HepG2 (cell line): ENCODE measurements around the gene OCLN. TPM values are rescaled to one million over a fixed set of nuclear protein-coding genes. Genes with fewer than 3 reads are reported as not detected.

ENCODE experiments used
- ARHGAP35 ChIP-seq: sonication (generic); formaldehyde crosslinking; IDR thresholded peaks from 2 replicates; pipeline ENCODE4 v1.9.0; 2022; ENCODE audit warnings: mild to moderate bottlenecking, inconsistent platforms, moderate library complexity, missing genetic modification reagents, borderline replicate concordance
- GATAD2A ChIP-seq: IDR thresholded peaks from 2 replicates; pipeline ENCODE4 v1.6.1; 2016
- NFYB ChIP-seq: sonication (generic); formaldehyde crosslinking; IDR thresholded peaks from 2 replicates; pipeline ENCODE4 v1.4.0; 2020; ENCODE audit warnings: missing genetic modification reagents
- PAWR ChIP-seq: sonication (generic); formaldehyde crosslinking; IDR thresholded peaks from 2 replicates; pipeline ENCODE4 v1.4.0; 2020; ENCODE audit warnings: missing genetic modification reagents, mild to moderate bottlenecking, borderline replicate concordance
- SAFB2 ChIP-seq: sonication (generic); formaldehyde crosslinking; IDR thresholded peaks from 2 replicates; pipeline ENCODE4 v1.5.1; 2020; ENCODE audit warnings: missing genetic modification reagents, low read depth, mild to moderate bottlenecking, borderline replicate concordance
- TOE1 ChIP-seq: sonication (generic); formaldehyde crosslinking; IDR thresholded peaks from 2 replicates; pipeline ENCODE4 v1.4.0; 2020; ENCODE audit warnings: mild to moderate bottlenecking, missing genetic modification reagents
- TRAFD1 ChIP-seq: sonication (generic); formaldehyde crosslinking; IDR thresholded peaks from 2 replicates; pipeline ENCODE4 v1.5.1; 2020; ENCODE audit warnings: missing genetic modification reagents, mild to moderate bottlenecking, borderline replicate concordance
- ZBTB7B ChIP-seq: sonication (generic); formaldehyde crosslinking; IDR thresholded peaks from 2 replicates; pipeline ENCODE4 v1.4.0; 2020; ENCODE audit warnings: missing genetic modification reagents
- ZHX1 ChIP-seq: sonication (generic); formaldehyde crosslinking; IDR thresholded peaks from 2 replicates; pipeline ENCODE4 v1.8.1; 2022; ENCODE audit warnings: low read depth, mild to moderate bottlenecking, missing genetic modification reagents
- ZIK1 ChIP-seq: sonication (generic); formaldehyde crosslinking; IDR thresholded peaks from 2 replicates; pipeline ENCODE4 v1.5.0; 2020; ENCODE audit warnings: mild to moderate bottlenecking, low read depth, missing genetic modification reagents, borderline replicate concordance
- ZNF318 ChIP-seq: sonication (generic); formaldehyde crosslinking; IDR thresholded peaks from 2 replicates; pipeline ENCODE4 v1.4.0; 2020; ENCODE audit warnings: mild to moderate bottlenecking, missing genetic modification reagents
- ZSCAN21 ChIP-seq: sonication (generic); formaldehyde crosslinking; IDR thresholded peaks from 2 replicates; pipeline ENCODE4 v1.8.0; 2022; ENCODE audit warnings: mild to moderate bottlenecking, missing genetic modification reagents, moderate library complexity, borderline replicate concordance
- polyA plus RNA-seq, 8 experiments: library from polyadenylated mRNA; depleted of rRNA in 3 of 8; stranded (reverse) in 7 of 8; unstranded in 1 of 8; fragments of >200 nt; fragmentation: Illumina TruSeq in 4 of 8; extraction: Trizol in 4 of 8; gene quantifications; 2 replicates each; pipeline versions ENCODE4 v1.2.1 to v1.2.3, GENCODE V29; 2011 to 2016; ENCODE audit warnings: low read depth in 4 of 8, missing spikeins in 1 of 8, mixed read lengths in 1 of 8; ENCODE audit not compliant: insufficient read depth in 1 of 8
- total RNA-seq, 5 experiments: library from RNA; depleted of rRNA; stranded (reverse); fragments of >200 nt; fragmentation: Illumina TruSeq; extraction: Trizol; gene quantifications; 2 replicates each; pipeline ENCODE4 v1.2.3, GENCODE V29; 2016; ENCODE audit warnings: low read depth in 1 of 5
- TF ChIP-seq, protein P1 (sequence below): sonication (generic); formaldehyde crosslinking; IDR thresholded peaks from 2 replicates; pipeline ENCODE4 v1.8.1; 2023; ENCODE audit warnings: missing genetic modification reagents, inconsistent platforms, borderline replicate concordance

Gene OCLN
- total and polyA plus RNA-seq, 2 of the 13 experiments (the other 11 are each of a cell fraction or from before 2014, with no cell fraction given) = 24.1 to 34.8 TPM

DNA sequence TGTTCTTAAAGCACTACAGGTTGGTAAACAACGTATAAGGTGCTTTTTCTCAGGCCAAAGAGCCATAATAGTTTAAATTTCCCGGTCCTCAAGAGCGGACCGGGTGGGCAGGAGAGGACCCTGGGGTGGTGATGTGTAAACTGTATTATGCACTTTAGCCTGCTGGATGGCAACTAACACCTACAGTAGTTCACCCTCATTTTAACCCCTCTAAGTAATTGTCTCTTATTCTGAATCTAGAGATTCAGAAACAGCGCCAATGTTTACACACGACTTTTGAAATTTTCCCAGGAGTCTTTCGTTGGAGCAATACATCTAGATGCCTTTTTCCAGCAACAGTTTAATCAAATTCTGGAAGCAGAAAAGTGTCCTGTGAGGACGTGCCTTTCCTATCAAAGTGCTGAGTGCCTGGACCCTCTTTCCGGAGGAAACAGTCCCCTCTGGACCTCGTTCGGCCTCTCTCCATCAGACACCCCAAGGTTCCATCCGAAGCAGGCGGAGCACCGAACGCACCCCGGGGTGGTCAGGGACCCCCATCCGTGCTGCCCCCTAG, 676 bp upstream of the OCLN start (continued):
- TF ChIP-seq TRAFD1 (CRISPR knock-in tag) (0 out of 2 replicates have a peak, but pooled peaks have one; percentile 2), ZHX1 (CRISPR knock-in tag) (no peak), SAFB2 (CRISPR knock-in tag) (no peak), ZIK1 (CRISPR knock-in tag) (no peak), GATAD2A (no peak), ZSCAN21 (CRISPR knock-in tag) (no peak), ARHGAP35 (CRISPR knock-in tag) (no peak), ZBTB7B (peak; percentile 59), ZNF318 (no peak), PAWR (CRISPR knock-in tag) (no peak), TOE1 (CRISPR knock-in tag) (no peak), NFYB (CRISPR knock-in tag) (0 out of 2 replicates have a peak, but pooled peaks have one; percentile 8)
- TF ChIP-seq, protein P1, sequence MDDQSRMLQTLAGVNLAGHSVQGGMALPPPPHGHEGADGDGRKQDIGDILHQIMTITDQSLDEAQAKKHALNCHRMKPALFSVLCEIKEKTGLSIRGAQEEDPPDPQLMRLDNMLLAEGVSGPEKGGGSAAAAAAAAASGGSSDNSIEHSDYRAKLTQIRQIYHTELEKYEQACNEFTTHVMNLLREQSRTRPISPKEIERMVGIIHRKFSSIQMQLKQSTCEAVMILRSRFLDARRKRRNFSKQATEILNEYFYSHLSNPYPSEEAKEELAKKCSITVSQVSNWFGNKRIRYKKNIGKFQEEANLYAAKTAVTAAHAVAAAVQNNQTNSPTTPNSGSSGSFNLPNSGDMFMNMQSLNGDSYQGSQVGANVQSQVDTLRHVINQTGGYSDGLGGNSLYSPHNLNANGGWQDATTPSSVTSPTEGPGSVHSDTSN (CRISPR knock-in tag) = no peak
